ENCODE data around the gene LRRIQ3. TPM values are rescaled to one million over a fixed set of nuclear protein-coding genes. Genes with fewer than 3 reads are reported as not detected.
A peak's percentile ranks its signal among the peaks of the same experiment; 100 is the strongest.

The LRRIQ3 gene
- total RNA-seq, 1 experiment from 2014 or later = 0.81 TPM

GRCh38 chr1:74012583-74012982, 185.4 kb downstream of the LRRIQ3 start:
- Histone ChIP-seq H3K9me3 (replicated peaks) (no peaks in the 10 kb centered on the region), H3K27ac (no peak overlapping the region), H3K27me3 (no peaks in the 10 kb centered on the region), H3K36me3 (no peaks in the 10 kb centered on the region), H3K4me1 (no peaks in the 10 kb centered on the region), H3K4me3 (no peak overlapping the region)
- DNase-seq = no peak

- Histone ChIP-seq H3K4me3 (no peak overlapping the region), H3K4me1 (no peaks in the 10 kb centered on the region), H3K27ac (no peak overlapping the region), H3K27me3 (no peaks in the 10 kb centered on the region), H3K9me3 (replicated peaks) (no peaks in the 10 kb centered on the region), H3K36me3 (no peaks in the 10 kb centered on the region)
- no peak for DNase-seq
These were observed 186.2 kb downstream of the LRRIQ3 start for GRCh38 chr1:74011736-74012135.

- no peak overlapping the region for H3K4me3 ChIP-seq
- H3K9me3 ChIP-seq (replicated peaks) = no peaks in the 10 kb centered on the region
- DNase-seq = peak; percentile 9 to 22
These were observed 187.8 kb downstream of the LRRIQ3 start for GRCh38 chr1:74010206-74010605.

GRCh38 chr1:74005533-74005932, 192.4 kb downstream of the LRRIQ3 start:
- H3K36me3 ChIP-seq = no peaks in the 10 kb centered on the region
- H3K4me1 ChIP-seq = no peaks in the 10 kb centered on the region
- H3K27ac ChIP-seq = no peak overlapping the region
- no peaks in the 10 kb centered on the region for H3K9me3 ChIP-seq (replicated peaks)
- no peak overlapping the region for H3K4me3 ChIP-seq
- DNase-seq = no peak
- H3K27me3 ChIP-seq = no peaks in the 10 kb centered on the region

More at GRCh38 chr1:74010206-74010605, 187.8 kb downstream of the LRRIQ3 start:
- no peaks in the 10 kb centered on the region for H3K36me3 ChIP-seq
- H3K27me3 ChIP-seq = no peaks in the 10 kb centered on the region
- no peak overlapping the region for H3K27ac ChIP-seq
- H3K4me1 ChIP-seq = no peaks in the 10 kb centered on the region

- no peak overlapping the region for H3K4me3 ChIP-seq
- H3K9me3 ChIP-seq (replicated peaks) = no peaks in the 10 kb centered on the region
- H3K27me3 ChIP-seq = no peaks in the 10 kb centered on the region
- no peaks in the 10 kb centered on the region for H3K36me3 ChIP-seq
- DNase-seq = no peak
- no peak overlapping the region for H3K27ac ChIP-seq
- no peaks in the 10 kb centered on the region for H3K4me1 ChIP-seq
These were observed 194.2 kb downstream of the LRRIQ3 start for GRCh38 chr1:74003806-74004205.

- Histone ChIP-seq H3K27ac (no peak overlapping the region), H3K4me1 (no peaks in the 10 kb centered on the region), H3K9me3 (replicated peaks) (no peaks in the 10 kb centered on the region), H3K27me3 (no peaks in the 10 kb centered on the region), H3K36me3 (no peaks in the 10 kb centered on the region), H3K4me3 (no peak overlapping the region)
- peak in 1 of 2 experiments; percentile 45 for DNase-seq
These were observed 199.5 kb downstream of the LRRIQ3 start for GRCh38 chr1:73998348-73998959.

GRCh38 chr1:73980324-73981040, 217.5 kb downstream of the LRRIQ3 start:
- Histone ChIP-seq H3K4me3 (no peak overlapping the region), H3K36me3 (no peaks in the 10 kb centered on the region), H3K27me3 (no peaks in the 10 kb centered on the region), H3K4me1 (no peaks in the 10 kb centered on the region), H3K9me3 (replicated peaks) (no peaks in the 10 kb centered on the region), H3K27ac (no peak overlapping the region)
- no peak for DNase-seq

- DNase-seq = no peak
- Histone ChIP-seq H3K9me3 (replicated peaks) (no peaks in the 10 kb centered on the region), H3K27ac (no peak overlapping the region), H3K36me3 (no peaks in the 10 kb centered on the region), H3K4me3 (no peak overlapping the region), H3K4me1 (no peaks in the 10 kb centered on the region), H3K27me3 (no peaks in the 10 kb centered on the region)
These were observed 218.3 kb downstream of the LRRIQ3 start for GRCh38 chr1:73979684-73980083.

GRCh38 chr1:73978964-73979363, 219.0 kb downstream of the LRRIQ3 start:
- no peaks in the 10 kb centered on the region for H3K4me1 ChIP-seq
- H3K27ac ChIP-seq = no peak overlapping the region
- no peaks in the 10 kb centered on the region for H3K36me3 ChIP-seq
- no peak for DNase-seq
- H3K27me3 ChIP-seq = no peaks in the 10 kb centered on the region
- H3K4me3 ChIP-seq = no peak overlapping the region
- H3K9me3 ChIP-seq (replicated peaks) = no peaks in the 10 kb centered on the region

Other genes with a start within 250 kb of the LRRIQ3 start
- 11.1 and 12.9 TPM in 2 replicates for gene FPGT, start 66 bp upstream of the LRRIQ3 start, total RNA-seq (2014; rRNA removed; shearing (Covaris generic))
- gene TNNI3K, start 37.2 kb upstream of the LRRIQ3 start, total RNA-seq (2014; rRNA removed; shearing (Covaris generic)) = not detected in 2 replicates